Activated naive CD8-positive, alpha-beta T cell treated with anti-CD3 and anti-CD28 coated beads, Interleukin-2, amount 50 U/mL, for 24 hours (primary cell): ENCODE data around the gene TEX10.

ENCODE experiments used
- ATAC-seq: fragments of 150-1000 bp; cut with Tn5 transposase; one replicate; pipeline ENCODE4 v1.10.0; 2021
- DNase-seq: peaks from one replicate; pipeline ENCODE4 v3.0.0; 2021
- H3K27ac Mint-ChIP-seq: one replicate; pipeline ENCODE4 v1.8.0; 2021; ENCODE audit warnings: mild to moderate bottlenecking, mixed read lengths
- H3K27me3 Mint-ChIP-seq: one replicate; pipeline ENCODE4 v1.8.0; 2021; ENCODE audit warnings: mixed read lengths
- H3K36me3 Mint-ChIP-seq: one replicate; pipeline ENCODE4 v1.8.0; 2021; ENCODE audit warnings: low read depth, mixed read lengths
- H3K4me1 Mint-ChIP-seq: one replicate; pipeline ENCODE4 v1.8.0; 2021; ENCODE audit warnings: mixed read lengths
- H3K4me3 Mint-ChIP-seq: one replicate; pipeline ENCODE4 v1.8.0; 2021; ENCODE audit warnings: mild to moderate bottlenecking, moderate library complexity, mixed read lengths
- H3K9me3 Mint-ChIP-seq: one replicate; pipeline ENCODE4 v1.8.0; 2021; ENCODE audit warnings: mixed read lengths

TEX10 gene

DNA sequence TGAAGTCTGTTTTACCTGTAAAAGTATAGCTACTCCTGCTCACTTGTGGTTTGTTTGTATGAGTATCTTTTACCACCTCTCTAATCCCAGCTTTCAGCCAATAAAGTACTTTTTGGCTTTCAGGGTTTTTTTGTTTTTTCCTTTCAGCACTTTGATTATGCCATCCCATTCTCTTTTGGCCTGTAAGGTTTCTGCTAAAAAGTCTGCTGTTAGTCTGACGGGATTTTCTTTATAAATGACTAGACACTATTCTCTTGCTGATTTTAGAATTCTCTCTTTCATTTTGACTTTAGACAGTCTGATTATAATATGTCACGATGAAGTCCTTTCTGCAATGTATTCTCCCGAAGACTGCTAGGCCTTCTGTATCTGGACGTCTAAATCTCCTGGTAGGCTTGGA is 37.2 kb downstream of the TEX10 start:
- Mint-ChIP-seq H3K9me3 (no peaks in the 10 kb centered on the region), H3K36me3 (peaks cover 71% of the 10 kb centered on the region), H3K4me1 (peaks cover 20% of the 10 kb centered on the region), H3K4me3 (no peak overlapping the region), H3K27me3 (no peaks in the 10 kb centered on the region), H3K27ac (no peak overlapping the region)
- no peak for DNase-seq
- ATAC-seq, result no peak

- no peak for DNase-seq
- Mint-ChIP-seq H3K27ac (peak overlapping the region; percentile 6), H3K36me3 (peaks cover 68% of the 10 kb centered on the region)
These were observed 42.8 kb downstream of the TEX10 start for GRCh38 chr9:100309992-100310391.

GRCh38 chr9:100308965-100309564 is 43.7 kb downstream of the TEX10 start:
- ATAC-seq (no peak), DNase-seq (no peak)
- Mint-ChIP-seq H3K27ac (peak overlapping the region; percentile 6), H3K4me1 (peaks cover 11% of the 10 kb centered on the region), H3K27me3 (no peaks in the 10 kb centered on the region), H3K4me3 (no peak overlapping the region), H3K9me3 (no peaks in the 10 kb centered on the region), H3K36me3 (peaks cover 68% of the 10 kb centered on the region)

More at GRCh38 chr9:100309992-100310391, 42.8 kb downstream of the TEX10 start:
- H3K9me3 Mint-ChIP-seq, result no peaks in the 10 kb centered on the region
- no peak overlapping the region for H3K4me3 Mint-ChIP-seq
- no peaks in the 10 kb centered on the region for H3K27me3 Mint-ChIP-seq
- peaks cover 11% of the 10 kb centered on the region for H3K4me1 Mint-ChIP-seq
- ATAC-seq, result no peak

DNA sequence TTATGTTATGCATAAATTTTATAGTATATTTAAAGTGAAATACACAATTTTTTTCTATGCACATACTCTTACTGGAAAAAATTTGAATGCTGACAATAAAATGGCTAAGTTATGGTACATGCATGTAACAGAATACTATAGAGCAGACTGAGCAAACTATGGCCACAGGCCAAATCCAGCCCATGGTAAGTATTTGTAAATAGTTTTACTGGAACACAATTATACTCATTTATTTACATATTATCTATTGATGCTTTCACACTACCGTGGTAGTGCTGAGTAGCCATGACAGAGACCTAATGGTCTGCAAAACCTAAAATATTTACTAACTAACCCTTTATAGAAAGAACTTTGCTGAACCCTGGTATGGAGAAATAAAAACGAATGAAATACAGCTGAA is 45.7 kb downstream of the TEX10 start:
- H3K27me3 Mint-ChIP-seq, result no peaks in the 10 kb centered on the region
- peaks cover 8% of the 10 kb centered on the region for H3K4me1 Mint-ChIP-seq
- H3K36me3 Mint-ChIP-seq, result peaks cover 71% of the 10 kb centered on the region
- no peaks in the 10 kb centered on the region for H3K9me3 Mint-ChIP-seq
- DNase-seq, result no peak
- H3K27ac Mint-ChIP-seq, result no peak overlapping the region
- ATAC-seq, result no peak
- H3K4me3 Mint-ChIP-seq, result no peak overlapping the region

DNA sequence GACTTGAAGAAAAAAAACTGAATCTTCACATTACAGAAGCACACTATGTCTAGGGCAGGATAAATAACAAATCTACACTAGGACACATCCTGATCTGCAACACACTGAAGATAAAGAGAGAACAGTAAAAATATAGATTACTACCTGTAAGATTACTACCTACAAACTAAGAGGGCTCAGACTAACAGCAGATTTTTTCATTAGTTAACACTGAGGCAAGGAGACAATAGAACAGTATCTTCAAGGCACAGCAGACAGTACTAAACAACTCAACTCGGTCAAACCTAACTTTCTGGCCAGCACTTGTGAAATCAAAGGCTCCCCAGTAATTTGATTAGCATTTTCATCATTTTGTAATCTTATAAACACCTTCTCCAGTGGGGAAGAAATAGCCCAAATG is 46.5 kb downstream of the TEX10 start:
- DNase-seq, result no peak
- H3K36me3 Mint-ChIP-seq, result peaks cover 70% of the 10 kb centered on the region
- no peaks in the 10 kb centered on the region for H3K27me3 Mint-ChIP-seq
- peaks cover 3% of the 10 kb centered on the region for H3K4me1 Mint-ChIP-seq
- ATAC-seq, result no peak
- H3K9me3 Mint-ChIP-seq, result no peaks in the 10 kb centered on the region
- H3K27ac Mint-ChIP-seq, result no peak overlapping the region
- no peak overlapping the region for H3K4me3 Mint-ChIP-seq

GRCh38 chr9:100303747-100304146 is 49.0 kb downstream of the TEX10 start:
- Mint-ChIP-seq H3K9me3 (no peaks in the 10 kb centered on the region), H3K4me1 (no peaks in the 10 kb centered on the region), H3K4me3 (no peak overlapping the region), H3K27me3 (no peaks in the 10 kb centered on the region), H3K36me3 (peaks cover 53% of the 10 kb centered on the region), H3K27ac (peak overlapping the region; percentile 28)
- no peak for ATAC-seq
- no peak for DNase-seq

- no peak overlapping the region for H3K4me3 Mint-ChIP-seq
- ATAC-seq, result no peak
- peaks cover 34% of the 10 kb centered on the region for H3K36me3 Mint-ChIP-seq
These were observed 54.4 kb downstream of the TEX10 start for GRCh38 chr9:100298378-100298777.

GRCh38 chr9:100296407-100296806 is 56.3 kb downstream of the TEX10 start:
- Mint-ChIP-seq H3K36me3 (peaks cover 38% of the 10 kb centered on the region), H3K27ac (no peak overlapping the region)

More at GRCh38 chr9:100298378-100298777, 54.4 kb downstream of the TEX10 start:
- Mint-ChIP-seq H3K27ac (no peak overlapping the region), H3K9me3 (no peaks in the 10 kb centered on the region), H3K27me3 (no peaks in the 10 kb centered on the region), H3K4me1 (no peaks in the 10 kb centered on the region)
- no peak for DNase-seq

DNA sequence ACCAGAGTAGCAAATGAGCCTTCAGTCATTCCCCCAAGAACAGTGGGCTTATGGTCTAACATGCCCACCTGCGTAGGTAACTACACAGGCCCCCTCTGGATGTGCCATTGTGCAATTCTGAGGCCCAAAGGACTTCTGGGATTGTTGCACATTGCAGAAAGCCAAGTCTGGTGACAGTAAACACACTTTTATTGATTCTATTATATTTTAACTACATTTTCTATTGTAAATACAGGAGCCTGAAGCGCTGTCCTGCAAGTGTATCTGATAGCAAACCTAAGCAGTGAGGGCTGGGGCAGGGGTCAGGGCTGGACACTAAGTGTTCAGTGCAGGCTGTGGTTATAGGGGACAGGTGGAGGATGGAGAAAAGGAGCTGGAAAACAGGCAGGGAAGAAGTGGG is 57.5 kb downstream of the TEX10 start:
- Mint-ChIP-seq H3K4me3 (no peak overlapping the region), H3K27me3 (no peaks in the 10 kb centered on the region), H3K4me1 (no peaks in the 10 kb centered on the region), H3K27ac (no peak overlapping the region), H3K36me3 (peaks cover 38% of the 10 kb centered on the region), H3K9me3 (no peaks in the 10 kb centered on the region)
- DNase-seq, result no peak
- ATAC-seq, result no peak

More at GRCh38 chr9:100296407-100296806, 56.3 kb downstream of the TEX10 start:
- DNase-seq, result no peak
- H3K27me3 Mint-ChIP-seq, result no peaks in the 10 kb centered on the region
- no peaks in the 10 kb centered on the region for H3K4me1 Mint-ChIP-seq
- H3K4me3 Mint-ChIP-seq, result no peak overlapping the region
- no peaks in the 10 kb centered on the region for H3K9me3 Mint-ChIP-seq
- ATAC-seq, result no peak

GRCh38 chr9:100294806-100295205 is 57.9 kb downstream of the TEX10 start:
- Mint-ChIP-seq H3K27me3 (no peaks in the 10 kb centered on the region), H3K4me1 (no peaks in the 10 kb centered on the region), H3K27ac (no peak overlapping the region), H3K36me3 (peaks cover 41% of the 10 kb centered on the region), H3K9me3 (no peaks in the 10 kb centered on the region), H3K4me3 (no peak overlapping the region)
- DNase-seq, result no peak
- no peak for ATAC-seq

DNA sequence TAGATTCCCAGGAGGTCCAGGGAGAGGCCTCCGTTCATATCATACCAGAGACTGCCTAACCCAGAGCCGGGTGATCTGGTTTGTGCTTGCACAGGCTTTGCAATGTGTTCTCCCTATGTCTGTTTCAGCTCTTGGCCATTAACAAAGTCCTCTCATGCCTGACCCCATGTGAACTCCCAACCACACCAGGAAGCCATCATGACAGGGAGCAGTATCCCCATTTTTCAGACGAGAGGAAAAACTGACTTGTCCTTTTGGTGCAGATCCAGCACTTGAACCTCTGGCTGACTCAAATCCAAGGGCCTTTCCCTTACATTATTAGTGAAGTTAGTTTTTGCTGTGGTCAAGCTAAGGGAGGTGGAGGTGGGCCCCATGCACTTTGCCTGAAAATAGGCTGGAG is 58.4 kb downstream of the TEX10 start:
- DNase-seq, result no peak
- no peak for ATAC-seq
- Mint-ChIP-seq H3K27ac (no peak overlapping the region), H3K4me3 (no peak overlapping the region), H3K4me1 (no peaks in the 10 kb centered on the region), H3K36me3 (peaks cover 46% of the 10 kb centered on the region), H3K9me3 (no peaks in the 10 kb centered on the region), H3K27me3 (no peaks in the 10 kb centered on the region)

DNA sequence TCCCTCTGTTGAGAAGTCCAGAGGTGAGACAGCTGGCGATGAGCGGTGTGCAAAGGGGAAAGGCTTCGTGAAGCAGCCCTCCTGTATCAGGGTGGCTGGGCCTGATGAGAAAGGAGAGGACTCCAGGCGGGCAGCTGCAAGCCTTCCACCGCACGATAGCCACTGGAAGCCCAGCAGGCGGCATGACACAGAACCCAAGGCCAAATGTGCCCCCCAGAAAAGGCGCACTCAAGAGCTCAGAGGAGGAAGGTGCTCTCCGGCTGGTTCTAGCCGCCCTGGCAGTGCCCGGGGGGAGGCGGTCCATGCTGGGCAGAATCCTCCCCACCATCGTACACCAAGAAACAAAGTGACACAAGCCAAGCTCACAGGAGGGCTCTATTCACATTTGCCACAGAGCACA is 60.3 kb downstream of the TEX10 start:
- Mint-ChIP-seq H3K9me3 (peaks cover 3% of the 10 kb centered on the region), H3K27me3 (no peaks in the 10 kb centered on the region), H3K4me3 (no peak overlapping the region), H3K4me1 (no peaks in the 10 kb centered on the region), H3K27ac (no peak overlapping the region), H3K36me3 (peaks cover 56% of the 10 kb centered on the region)
- no peak for ATAC-seq
- no peak for DNase-seq

DNA sequence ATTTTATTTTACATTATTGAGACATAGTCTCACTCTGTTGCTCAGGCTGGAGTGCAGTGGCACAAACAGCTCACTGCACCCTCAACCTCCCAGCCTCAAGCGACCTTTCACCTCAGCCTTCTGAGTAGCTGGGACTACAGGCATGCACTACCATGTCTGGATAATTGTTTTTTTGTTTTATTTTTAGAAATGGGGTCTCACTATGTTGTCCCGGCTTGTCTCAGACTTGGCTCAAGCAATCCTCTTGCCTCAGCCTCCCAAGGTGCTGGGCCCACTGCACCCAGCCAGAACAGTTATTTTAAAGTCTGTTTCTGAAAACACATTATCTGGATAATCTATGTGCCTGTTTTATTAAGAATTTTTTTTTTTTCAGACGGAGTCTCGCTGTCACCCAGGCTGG is 62.0 kb downstream of the TEX10 start:
- H3K36me3 Mint-ChIP-seq, result peaks cover 64% of the 10 kb centered on the region
- no peak overlapping the region for H3K4me3 Mint-ChIP-seq
- no peak for DNase-seq
- peaks cover 11% of the 10 kb centered on the region for H3K9me3 Mint-ChIP-seq
- H3K27me3 Mint-ChIP-seq, result no peaks in the 10 kb centered on the region
- no peaks in the 10 kb centered on the region for H3K4me1 Mint-ChIP-seq
- no peak overlapping the region for H3K27ac Mint-ChIP-seq
- no peak for ATAC-seq

DNA sequence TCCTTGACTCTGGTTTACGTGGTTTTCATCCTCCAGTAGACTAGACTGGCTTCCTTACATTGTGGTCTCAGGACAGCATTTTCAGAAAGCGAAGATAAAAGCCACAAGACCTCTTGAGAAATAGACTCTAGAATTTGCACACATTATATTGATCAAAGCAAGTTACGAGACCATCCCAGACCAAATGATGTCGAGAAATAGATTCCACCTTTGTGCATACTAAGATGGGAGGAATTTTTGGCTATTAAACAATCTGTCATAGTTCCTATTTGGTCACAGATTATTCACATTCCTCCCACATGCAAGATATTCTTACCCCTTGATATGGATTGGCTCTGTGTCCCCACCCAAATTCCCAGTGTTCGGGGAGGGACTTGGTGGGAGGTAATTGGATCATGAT is 65.6 kb downstream of the TEX10 start:
- Mint-ChIP-seq H3K4me3 (no peak overlapping the region), H3K9me3 (peaks cover 24% of the 10 kb centered on the region), H3K4me1 (no peaks in the 10 kb centered on the region), H3K27ac (no peak overlapping the region), H3K36me3 (peaks cover 79% of the 10 kb centered on the region), H3K27me3 (no peaks in the 10 kb centered on the region)
- DNase-seq, result no peak
- ATAC-seq, result no peak

GRCh38 chr9:100286257-100286656 is 66.5 kb downstream of the TEX10 start:
- ATAC-seq (no peak), DNase-seq (no peak)
- H3K4me1 Mint-ChIP-seq, result no peaks in the 10 kb centered on the region
- peaks cover 24% of the 10 kb centered on the region for H3K9me3 Mint-ChIP-seq
- no peaks in the 10 kb centered on the region for H3K27me3 Mint-ChIP-seq
- no peak overlapping the region for H3K4me3 Mint-ChIP-seq
- peaks cover 71% of the 10 kb centered on the region for H3K36me3 Mint-ChIP-seq
- no peak overlapping the region for H3K27ac Mint-ChIP-seq

- Mint-ChIP-seq H3K27me3 (no peaks in the 10 kb centered on the region), H3K4me3 (no peak overlapping the region), H3K36me3 (peaks cover 70% of the 10 kb centered on the region), H3K4me1 (no peaks in the 10 kb centered on the region), H3K27ac (no peak overlapping the region), H3K9me3 (peaks cover 24% of the 10 kb centered on the region)
- DNase-seq, result no peak
- ATAC-seq, result no peak
These were observed 67.1 kb downstream of the TEX10 start for GRCh38 chr9:100285601-100286000.
